Heart left ventricle (tissue), 13 donors: ENCODE data around the gene CR1.

Source experiments
- POLR2A ChIP-seq, 2 donors: fragments of 450-650 bp; IDR thresholded peaks; one replicate each; pipeline ENCODE4 v1.6.1; 2017; ENCODE audit warnings: antibody characterized with exemption in 2 of 2, mild to moderate bottlenecking in 2 of 2, moderate library complexity in 2 of 2
- TF ChIP-seq, protein P1 (sequence below), 12 donors: fragments of 200-600 bp; sonication (generic) in 4 of 12; IDR thresholded peaks; one replicate each; pipeline versions ENCODE4 v1.5.0 to v1.8.0; 2018 to 2022; ENCODE audit warnings: antibody characterized with exemption in 12 of 12, mild to moderate bottlenecking in 5 of 12
- donor health status: ischemic (EF 13 %, LVEDD 7.1; RV severe dilation, severe dysfunction).
- donor health status: DM: no; HTN: yes; CAD: no.
- donor health status: DM: no; HTN: no; CAD: no.
- donor health status: ischemic (EF 25% LVEDD 6.9; RV normal size, moderate dysfunction).
- donor health status: ischemic (EF 25% LVEDD 5.7; RV mildly dilated, moderate dysfunction).
- donor health status: ischemic (EF 35%, LVEDD 5.7; RV mildly dilated, moderate dysfunction).
- donor health status: nonischemic (EF 11% LVEDD 7.7; RV severe dilation, severe dysfunction).
- donor health status: DM: yes; HTN: yes; CAD: no.
- donor health status: PGD.
- donor health status: ischemic (EF 29% LVEDD 5.4; RV normal size, mild dysfunction).
- donor health status: nonischemic (EF 23%, LVEDD 6.1; RV moderate dilation, normal function).

DNA sequence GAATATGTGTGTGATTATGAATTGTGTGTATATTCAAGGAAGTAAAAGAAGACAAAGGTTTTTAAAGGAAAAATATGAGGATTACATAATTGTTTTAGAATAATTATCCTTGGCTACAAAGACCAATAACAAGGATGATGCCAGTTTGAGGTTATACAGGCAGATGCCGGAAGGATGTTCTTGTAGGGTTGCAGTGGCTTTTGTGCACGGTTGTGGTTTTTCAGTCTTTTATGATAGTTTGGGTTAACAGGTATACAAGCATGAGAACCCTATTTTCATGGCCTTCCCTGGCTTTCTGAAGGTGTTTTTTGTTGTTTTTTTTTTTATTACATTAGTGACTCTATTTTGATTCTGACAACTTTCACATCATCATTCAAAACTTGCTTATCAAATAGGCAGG lies 36.9 kb upstream of the CR1 start:
- TF ChIP-seq, protein P1, sequence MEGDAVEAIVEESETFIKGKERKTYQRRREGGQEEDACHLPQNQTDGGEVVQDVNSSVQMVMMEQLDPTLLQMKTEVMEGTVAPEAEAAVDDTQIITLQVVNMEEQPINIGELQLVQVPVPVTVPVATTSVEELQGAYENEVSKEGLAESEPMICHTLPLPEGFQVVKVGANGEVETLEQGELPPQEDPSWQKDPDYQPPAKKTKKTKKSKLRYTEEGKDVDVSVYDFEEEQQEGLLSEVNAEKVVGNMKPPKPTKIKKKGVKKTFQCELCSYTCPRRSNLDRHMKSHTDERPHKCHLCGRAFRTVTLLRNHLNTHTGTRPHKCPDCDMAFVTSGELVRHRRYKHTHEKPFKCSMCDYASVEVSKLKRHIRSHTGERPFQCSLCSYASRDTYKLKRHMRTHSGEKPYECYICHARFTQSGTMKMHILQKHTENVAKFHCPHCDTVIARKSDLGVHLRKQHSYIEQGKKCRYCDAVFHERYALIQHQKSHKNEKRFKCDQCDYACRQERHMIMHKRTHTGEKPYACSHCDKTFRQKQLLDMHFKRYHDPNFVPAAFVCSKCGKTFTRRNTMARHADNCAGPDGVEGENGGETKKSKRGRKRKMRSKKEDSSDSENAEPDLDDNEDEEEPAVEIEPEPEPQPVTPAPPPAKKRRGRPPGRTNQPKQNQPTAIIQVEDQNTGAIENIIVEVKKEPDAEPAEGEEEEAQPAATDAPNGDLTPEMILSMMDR (IDR thresholded peaks at IDR 0.05): no peak
- TF ChIP-seq POLR2A (IDR thresholded peaks at IDR 0.05): no peak
